Skeletal muscle satellite cell (primary cell): Measurements from ENCODE around the gene IQCN.

ENCODE experiments used
- H3K27me3 ChIP-seq: 2 replicates; pipeline ENCODE4 v1.7.0; 2013; ENCODE audit warnings: low read length; ENCODE audit not compliant: control insufficient read depth, insufficient read depth
- H3K36me3 ChIP-seq: 2 replicates; pipeline ENCODE4 v1.7.0; 2013; ENCODE audit warnings: mild to moderate bottlenecking, control low read depth, low read length; ENCODE audit not compliant: insufficient read depth
- H3K4me1 ChIP-seq: 2 replicates; pipeline ENCODE4 v1.7.0; 2013; ENCODE audit warnings: low read length; ENCODE audit not compliant: control insufficient read depth, insufficient read depth
- H3K4me2 ChIP-seq: 2 replicates; pipeline ENCODE4 v1.7.0; 2013; ENCODE audit warnings: mild to moderate bottlenecking, low read length
- H3K4me3 ChIP-seq: 2 replicates; pipeline ENCODE4 v1.7.0; 2013; ENCODE audit warnings: low read length
- H3K9ac ChIP-seq: 2 replicates; pipeline ENCODE4 v1.7.0; 2013; ENCODE audit warnings: mild to moderate bottlenecking, low read depth, low read length, moderate library complexity
- H3K9me3 ChIP-seq: replicated peaks from 2 replicates; pipeline ENCODE4 v1.7.0; 2013; ENCODE audit warnings: mild to moderate bottlenecking, control low read depth, low read length

Gene IQCN

GRCh38 chr19:18224525-18225354, 49.5 kb downstream of the IQCN start:
- no peaks in the 10 kb centered on the region for H3K36me3 ChIP-seq
- H3K4me1 ChIP-seq, result peaks cover 16% of the 10 kb centered on the region
- H3K9ac ChIP-seq, result peak overlapping the region; percentile 78
- peak overlapping the region; percentile 68 for H3K4me3 ChIP-seq
- H3K9me3 ChIP-seq, result no peaks in the 10 kb centered on the region
- H3K4me2 ChIP-seq, result peak overlapping the region; percentile 85
- H3K27me3 ChIP-seq, result peaks cover 38% of the 10 kb centered on the region

- Histone ChIP-seq H3K4me2 (peak overlapping the region; percentile 85), H3K27me3 (peaks cover 35% of the 10 kb centered on the region), H3K36me3 (no peaks in the 10 kb centered on the region), H3K9ac (peak overlapping the region; percentile 49), H3K4me3 (peak overlapping the region; percentile 68), H3K4me1 (peaks cover 16% of the 10 kb centered on the region), H3K9me3 (no peaks in the 10 kb centered on the region)
Observed at GRCh38 chr19:18223860-18224524, 50.3 kb downstream of the IQCN start.

- H3K4me2 ChIP-seq, result no peak overlapping the region
- H3K36me3 ChIP-seq, result no peaks in the 10 kb centered on the region
- peaks cover 25% of the 10 kb centered on the region for H3K27me3 ChIP-seq
- H3K4me3 ChIP-seq, result no peak overlapping the region
- no peaks in the 10 kb centered on the region for H3K9me3 ChIP-seq
- no peak overlapping the region for H3K9ac ChIP-seq
- peaks cover 16% of the 10 kb centered on the region for H3K4me1 ChIP-seq
Observed at GRCh38 chr19:18221815-18222725, 52.2 kb downstream of the IQCN start.

- H3K9me3 ChIP-seq, result no peaks in the 10 kb centered on the region
- H3K36me3 ChIP-seq, result no peaks in the 10 kb centered on the region
- no peak overlapping the region for H3K4me2 ChIP-seq
- peaks cover 15% of the 10 kb centered on the region for H3K27me3 ChIP-seq
- no peak overlapping the region for H3K4me3 ChIP-seq
- peaks cover 12% of the 10 kb centered on the region for H3K4me1 ChIP-seq
- H3K9ac ChIP-seq, result no peak overlapping the region
Observed at GRCh38 chr19:18220632-18221275, 53.5 kb downstream of the IQCN start.

GRCh38 chr19:18219911-18220631, 54.2 kb downstream of the IQCN start:
- H3K4me3 ChIP-seq, result no peak overlapping the region
- H3K27me3 ChIP-seq, result peaks cover 8% of the 10 kb centered on the region
- H3K4me1 ChIP-seq, result peaks cover 10% of the 10 kb centered on the region

GRCh38 chr19:18218600-18218999, 55.7 kb downstream of the IQCN start:
- Histone ChIP-seq H3K9ac (no peak overlapping the region), H3K4me2 (no peak overlapping the region), H3K4me3 (no peak overlapping the region), H3K36me3 (no peaks in the 10 kb centered on the region), H3K9me3 (no peaks in the 10 kb centered on the region), H3K4me1 (peaks cover 5% of the 10 kb centered on the region), H3K27me3 (peaks cover 7% of the 10 kb centered on the region)

More at GRCh38 chr19:18219911-18220631, 54.2 kb downstream of the IQCN start:
- H3K4me2 ChIP-seq, result no peak overlapping the region
- H3K9ac ChIP-seq, result no peak overlapping the region
- H3K36me3 ChIP-seq, result no peaks in the 10 kb centered on the region
- no peaks in the 10 kb centered on the region for H3K9me3 ChIP-seq

- Histone ChIP-seq H3K36me3 (no peaks in the 10 kb centered on the region), H3K9me3 (no peaks in the 10 kb centered on the region), H3K27me3 (peaks cover 7% of the 10 kb centered on the region), H3K4me1 (peaks cover 5% of the 10 kb centered on the region), H3K9ac (no peak overlapping the region), H3K4me3 (no peak overlapping the region), H3K4me2 (no peak overlapping the region)
Observed at GRCh38 chr19:18218159-18218558, 56.1 kb downstream of the IQCN start.

- Histone ChIP-seq H3K4me2 (no peak overlapping the region), H3K27me3 (peaks cover 1% of the 10 kb centered on the region), H3K9me3 (no peaks in the 10 kb centered on the region), H3K9ac (no peak overlapping the region), H3K36me3 (no peaks in the 10 kb centered on the region), H3K4me3 (no peak overlapping the region), H3K4me1 (peaks cover 5% of the 10 kb centered on the region)
Observed at GRCh38 chr19:18216789-18217188, 57.5 kb downstream of the IQCN start.

GRCh38 chr19:18214779-18215433, 59.3 kb downstream of the IQCN start:
- H3K27me3 ChIP-seq, result no peaks in the 10 kb centered on the region
- no peak overlapping the region for H3K4me3 ChIP-seq
- peaks cover 5% of the 10 kb centered on the region for H3K4me1 ChIP-seq
- H3K9me3 ChIP-seq, result no peaks in the 10 kb centered on the region
- H3K36me3 ChIP-seq, result no peaks in the 10 kb centered on the region
- H3K9ac ChIP-seq, result no peak overlapping the region
- H3K4me2 ChIP-seq, result peak overlapping the region; percentile 63

GRCh38 chr19:18211683-18212082, 62.6 kb downstream of the IQCN start:
- Histone ChIP-seq H3K9me3 (no peaks in the 10 kb centered on the region), H3K4me2 (no peak overlapping the region), H3K36me3 (no peaks in the 10 kb centered on the region), H3K27me3 (no peaks in the 10 kb centered on the region), H3K4me3 (no peak overlapping the region), H3K9ac (no peak overlapping the region), H3K4me1 (peaks cover 12% of the 10 kb centered on the region)
